Esophagus muscularis mucosa (tissue), 4 donors: ENCODE results near the gene VMA21. TPM values are rescaled to one million over a fixed set of nuclear protein-coding genes. Genes with fewer than 3 reads are reported as not detected.

ENCODE experiments used
- DNase-seq: peaks from one replicate; pipeline ENCODE4 v3.0.0-alpha.2; 2017; ENCODE audit errors: extremely low spot score
- H3K27ac ChIP-seq, 4 donors: fragments of 200-600 bp; sonication (generic); replicated peaks in 1 of 4; 1 replicate in 3 of 4; 2 replicates in 1 of 4; pipeline ENCODE4 v1.5.1; 2016 to 2019; ENCODE audit warnings: mild to moderate bottlenecking in 1 of 4
- H3K27me3 ChIP-seq, 4 donors: fragments of 200-600 bp; sonication (generic); one replicate each; pipeline versions ENCODE4 v1.5.1 to v1.6.0; 2016 to 2019
- H3K36me3 ChIP-seq, 4 donors: fragments of 200-600 bp; sonication (generic); one replicate each; pipeline ENCODE4 v1.5.1; 2016 to 2019
- H3K4me1 ChIP-seq, 4 donors: fragments of 200-600 bp; sonication (generic); one replicate each; pipeline ENCODE4 v1.5.1; 2016 to 2019
- H3K4me3 ChIP-seq, 4 donors: fragments of 200-600 bp; sonication (generic); 1 replicate in 2 of 4; 2 replicates in 2 of 4; pipeline ENCODE4 v1.5.1; 2016 to 2019; ENCODE audit warnings: mild to moderate bottlenecking in 4 of 4, moderate library complexity in 1 of 4
- H3K9me3 ChIP-seq, 4 donors: fragments of 200-600 bp; sonication (generic); 1 replicate in 3 of 4; 2 replicates in 1 of 4; pipeline ENCODE4 v1.5.1; 2016 to 2019
- EP300 ChIP-seq: sonication (generic); formaldehyde crosslinking; IDR thresholded peaks from one replicate; pipeline ENCODE4 v1.6.1; 2017; ENCODE audit warnings: antibody characterized with exemption
- POLR2A ChIP-seq: fragments of 450-650 bp; IDR thresholded peaks from one replicate; pipeline ENCODE4 v1.6.1; 2017; ENCODE audit warnings: antibody characterized with exemption, moderate library complexity, mild to moderate bottlenecking, low read depth
- POLR2AphosphoS5 ChIP-seq, 2 donors: sonication (generic); formaldehyde crosslinking; IDR thresholded peaks; one replicate each; pipeline ENCODE4 v1.6.1; 2017; ENCODE audit warnings: antibody characterized with exemption in 2 of 2
- WGBS: methylation state at CpG from one replicate; pipeline ENCODE4 v1.1.5; 2018; 5-methylcytosine and 5-hydroxymethylcytosine counted together
- intact Hi-C: fragments of 100-400 bp; cut with DNase I; formaldehyde crosslinking; loops from one replicate; pipeline ENCODE4 v1.15.1; 2023
- total RNA-seq, 4 donors: library from RNA; depleted of rRNA; stranded (reverse); fragments of >200 nt; gene quantifications; one replicate each; pipeline versions ENCODE4 v1.1.0 to v1.2.1, GENCODE V29; 2016
- TF ChIP-seq, protein P1 (sequence below), 3 experiments: fragments of 200-600 bp in 2 of 3; fragments of 450-650 bp in 1 of 3; sonication (generic) in 2 of 3; IDR thresholded peaks; one replicate each; pipeline ENCODE4 v1.5.1; 2017 to 2019; ENCODE audit warnings: antibody characterized with exemption in 3 of 3, mild to moderate bottlenecking in 2 of 3, moderate library complexity in 1 of 3

Gene VMA21
- total RNA-seq, 4 donors from 2014 or later: 17.9 to 28.3 (median 24.3) TPM

DNA sequence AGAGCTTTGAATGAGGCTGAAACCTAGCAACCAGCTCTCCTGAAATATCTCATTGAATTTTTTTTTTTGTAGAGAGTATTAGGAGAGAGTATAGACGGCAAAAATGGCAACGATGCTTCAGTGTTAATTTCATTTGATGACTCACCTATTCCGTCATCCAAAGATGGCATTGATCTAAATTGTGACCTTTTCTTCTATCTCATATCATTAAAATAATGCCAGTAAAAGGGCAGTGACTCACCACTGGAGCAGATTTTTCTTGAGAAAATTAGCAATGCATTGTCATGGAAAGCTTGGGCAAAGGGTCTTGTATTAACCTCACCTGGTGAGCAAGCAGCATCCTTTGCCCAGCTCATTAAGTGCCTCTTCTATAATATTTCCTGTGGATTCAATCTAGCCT is 19.6 kb downstream of the VMA21 start:
- intact Hi-C loops: no loop called here
- Histone ChIP-seq H3K4me1 (no peaks in the 10 kb centered on the region), H3K27me3 (no peaks in the 10 kb centered on the region), H3K9me3 (no peaks in the 10 kb centered on the region), H3K27ac (no peak overlapping the region), H3K4me3 (no peak overlapping the region), H3K36me3 (no peaks in the 10 kb centered on the region)
- no peak for DNase-seq
- no peak for TF ChIP-seq POLR2A
- TF ChIP-seq POLR2AphosphoS5 (IDR thresholded peaks at IDR 0.05): no peak
- no peak for TF ChIP-seq EP300
- TF ChIP-seq, protein P1, sequence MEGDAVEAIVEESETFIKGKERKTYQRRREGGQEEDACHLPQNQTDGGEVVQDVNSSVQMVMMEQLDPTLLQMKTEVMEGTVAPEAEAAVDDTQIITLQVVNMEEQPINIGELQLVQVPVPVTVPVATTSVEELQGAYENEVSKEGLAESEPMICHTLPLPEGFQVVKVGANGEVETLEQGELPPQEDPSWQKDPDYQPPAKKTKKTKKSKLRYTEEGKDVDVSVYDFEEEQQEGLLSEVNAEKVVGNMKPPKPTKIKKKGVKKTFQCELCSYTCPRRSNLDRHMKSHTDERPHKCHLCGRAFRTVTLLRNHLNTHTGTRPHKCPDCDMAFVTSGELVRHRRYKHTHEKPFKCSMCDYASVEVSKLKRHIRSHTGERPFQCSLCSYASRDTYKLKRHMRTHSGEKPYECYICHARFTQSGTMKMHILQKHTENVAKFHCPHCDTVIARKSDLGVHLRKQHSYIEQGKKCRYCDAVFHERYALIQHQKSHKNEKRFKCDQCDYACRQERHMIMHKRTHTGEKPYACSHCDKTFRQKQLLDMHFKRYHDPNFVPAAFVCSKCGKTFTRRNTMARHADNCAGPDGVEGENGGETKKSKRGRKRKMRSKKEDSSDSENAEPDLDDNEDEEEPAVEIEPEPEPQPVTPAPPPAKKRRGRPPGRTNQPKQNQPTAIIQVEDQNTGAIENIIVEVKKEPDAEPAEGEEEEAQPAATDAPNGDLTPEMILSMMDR (IDR thresholded peaks at IDR 0.05): no peak
- 86% methylated on average over 3 of the region's 3 CpGs for WGBS

DNA sequence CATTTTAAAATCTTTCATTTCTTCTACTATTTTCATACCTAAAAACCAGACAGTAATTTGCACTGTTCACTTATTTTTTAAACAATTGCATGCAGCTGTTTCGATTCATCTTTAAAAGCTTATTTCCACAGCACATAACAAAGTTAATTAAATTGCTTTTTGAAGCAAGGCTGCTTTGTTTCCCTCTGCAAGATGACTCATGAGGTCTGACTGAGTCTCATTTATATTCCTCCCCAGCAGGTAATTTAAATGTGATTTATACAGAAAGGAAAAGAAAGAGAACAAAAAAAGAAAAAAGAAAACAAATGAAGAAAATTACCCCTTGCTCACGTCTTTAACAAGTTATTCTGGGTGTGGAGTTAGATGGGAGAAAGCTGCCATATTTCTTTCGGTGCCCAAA is 22.8 kb downstream of the VMA21 start:
- H3K4me1 ChIP-seq: no peaks in the 10 kb centered on the region
- no peaks in the 10 kb centered on the region for H3K9me3 ChIP-seq
- H3K27ac ChIP-seq: no peak overlapping the region
- DNase-seq: no peak
- H3K4me3 ChIP-seq: no peak overlapping the region
- no peak for TF ChIP-seq POLR2AphosphoS5 (IDR thresholded peaks at IDR 0.05)
- no peak for TF ChIP-seq POLR2A
- TF ChIP-seq, protein P1 (IDR thresholded peaks at IDR 0.05): no peak
- no peak for TF ChIP-seq EP300
- intact Hi-C loops: no loop called here
- H3K27me3 ChIP-seq: no peaks in the 10 kb centered on the region
- WGBS: 41% methylated on average over 3 of the region's 3 CpGs
- H3K36me3 ChIP-seq: no peaks in the 10 kb centered on the region

DNA sequence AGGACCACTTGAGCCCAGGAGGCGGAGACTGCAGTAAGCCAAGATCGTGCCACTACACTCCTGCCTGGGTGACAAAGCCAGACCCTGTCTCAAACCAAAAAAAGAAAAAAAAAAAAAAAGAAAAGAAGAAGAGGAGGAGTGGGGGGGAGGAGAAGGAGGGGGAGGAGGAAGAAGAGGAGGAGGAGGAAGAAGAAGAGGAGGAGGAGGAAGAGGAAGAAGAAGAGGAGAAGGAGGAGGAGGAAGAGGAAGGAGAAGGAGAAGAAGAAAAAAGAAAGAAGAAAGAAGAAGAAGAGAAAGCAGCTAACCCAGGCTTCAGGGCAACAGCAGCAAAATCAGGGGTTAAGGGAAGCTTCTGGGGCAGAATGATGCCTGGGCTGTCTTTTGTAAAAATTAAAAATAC is 27.5 kb downstream of the VMA21 start:
- Histone ChIP-seq H3K4me1 (no peaks in the 10 kb centered on the region), H3K9me3 (no peaks in the 10 kb centered on the region), H3K27ac (no peak overlapping the region), H3K36me3 (no peaks in the 10 kb centered on the region), H3K27me3 (no peaks in the 10 kb centered on the region), H3K4me3 (no peak overlapping the region)
- WGBS: 83% methylated on average over 2 of the region's 2 CpGs
- intact Hi-C loops: no loop called here
- no peak for DNase-seq
- TF ChIP-seq EP300 (no peak), POLR2A (no peak), POLR2AphosphoS5 (IDR thresholded peaks at IDR 0.05) (no peak)
- TF ChIP-seq, protein P1 (IDR thresholded peaks at IDR 0.05): no peak

DNA sequence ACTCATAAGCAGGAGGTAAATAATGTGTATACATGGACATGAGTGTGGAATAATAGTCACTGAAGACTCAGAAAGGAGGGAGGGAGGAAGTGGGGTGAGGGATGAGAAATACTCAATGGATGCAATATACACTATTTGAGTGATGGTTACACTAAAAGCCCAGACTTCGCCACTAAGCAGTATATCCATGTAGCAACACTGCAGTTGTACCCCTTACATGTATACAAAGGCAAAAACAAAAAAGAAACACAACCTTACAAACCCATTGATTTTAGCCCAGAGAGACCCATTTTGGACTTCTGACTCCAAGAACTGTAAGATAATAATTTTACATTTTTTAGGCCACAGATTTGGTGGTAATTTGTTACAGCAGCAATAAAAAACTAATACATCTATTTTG is 51.5 kb downstream of the VMA21 start:
- WGBS: 81% methylated on average over 1 of the region's 1 CpG
- TF ChIP-seq POLR2A (no peak), POLR2AphosphoS5 (IDR thresholded peaks at IDR 0.05) (no peak), EP300 (no peak)
- TF ChIP-seq, protein P1 (IDR thresholded peaks at IDR 0.05): no peak
- no peak overlapping the region for H3K4me3 ChIP-seq
- intact Hi-C loops: no loop called here
- no peaks in the 10 kb centered on the region for H3K36me3 ChIP-seq
- H3K27ac ChIP-seq: no peak overlapping the region
- no peaks in the 10 kb centered on the region for H3K9me3 ChIP-seq
- H3K27me3 ChIP-seq: no peaks in the 10 kb centered on the region
- no peaks in the 10 kb centered on the region for H3K4me1 ChIP-seq
- DNase-seq: no peak

DNA sequence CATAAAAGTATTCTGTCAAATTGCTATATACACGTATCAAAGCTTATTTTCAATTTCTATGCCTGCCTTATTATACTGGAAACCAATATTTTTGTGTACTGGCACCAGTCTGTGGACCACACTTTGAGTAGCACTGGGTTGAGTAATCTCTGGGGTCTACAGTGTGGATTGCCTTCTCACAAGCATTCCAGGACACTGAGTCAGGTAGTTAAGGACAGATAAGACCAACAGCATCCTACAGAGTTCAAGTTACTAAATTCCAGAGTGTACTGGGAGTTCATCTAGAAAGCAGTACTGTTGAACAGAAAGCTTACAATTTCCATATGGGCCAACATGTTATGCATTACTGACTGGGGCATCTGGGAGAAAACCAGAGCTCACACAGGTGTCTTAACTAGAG is 61.8 kb downstream of the VMA21 start:
- no peaks in the 10 kb centered on the region for H3K4me1 ChIP-seq
- no peaks in the 10 kb centered on the region for H3K36me3 ChIP-seq
- H3K4me3 ChIP-seq: no peak overlapping the region
- DNase-seq: no peak
- no peak overlapping the region for H3K27ac ChIP-seq
- no peaks in the 10 kb centered on the region for H3K9me3 ChIP-seq
- TF ChIP-seq, protein P1 (IDR thresholded peaks at IDR 0.05): no peak
- TF ChIP-seq POLR2AphosphoS5 (IDR thresholded peaks at IDR 0.05) (no peak), POLR2A (no peak), EP300 (no peak)
- WGBS: 61% methylated on average over 1 of the region's 1 CpG
- H3K27me3 ChIP-seq: no peaks in the 10 kb centered on the region
- intact Hi-C loops: no loop called here
